ENCODE measurements around the gene ORM1. TPM values are rescaled to one million over a fixed set of nuclear protein-coding genes. Genes with fewer than 3 reads are reported as not detected.

Gene ORM1
- total RNA-seq, 1 donor from 2014 or later, result not detected

- no peak for DNase-seq (ENCODE audit: low read depth in 2 of 2)
Measured at GRCh38 chr9:114342755-114343440, 20.0 kb downstream of the ORM1 start.

- DNase-seq (ENCODE audit: low read depth in 2 of 2), result no peak
Measured at GRCh38 chr9:114343471-114344187, 20.7 kb downstream of the ORM1 start.

GRCh38 chr9:114344188-114344566 lies 21.3 kb downstream of the ORM1 start:
- no peak for DNase-seq (ENCODE audit: low read depth in 2 of 2)

GRCh38 chr9:114344692-114345091 lies 21.8 kb downstream of the ORM1 start:
- DNase-seq (ENCODE audit: low read depth in 2 of 2), result no peak

- DNase-seq (ENCODE audit: low read depth in 2 of 2), result no peak
Measured at GRCh38 chr9:114345493-114346065, 22.7 kb downstream of the ORM1 start.

- no peak for DNase-seq (ENCODE audit: low read depth in 2 of 2)
Measured at GRCh38 chr9:114346146-114346545, 23.2 kb downstream of the ORM1 start.

GRCh38 chr9:114347675-114348074 lies 24.8 kb downstream of the ORM1 start:
- no peak for DNase-seq (ENCODE audit: low read depth in 2 of 2)

- no peak for DNase-seq (ENCODE audit: low read depth in 2 of 2)
Measured at GRCh38 chr9:114348261-114348905, 25.5 kb downstream of the ORM1 start.

GRCh38 chr9:114348906-114349482 lies 26.1 kb downstream of the ORM1 start:
- DNase-seq (ENCODE audit: low read depth in 2 of 2), result peak in 1 of 2 donors; percentile 94

GRCh38 chr9:114349713-114350480 lies 27.0 kb downstream of the ORM1 start:
- no peak for DNase-seq (ENCODE audit: low read depth in 2 of 2)

GRCh38 chr9:114350636-114351401 lies 27.9 kb downstream of the ORM1 start:
- DNase-seq (ENCODE audit: low read depth in 2 of 2), result no peak

GRCh38 chr9:114351932-114352331 lies 29.0 kb downstream of the ORM1 start:
- no peak for DNase-seq (ENCODE audit: low read depth in 2 of 2)

- DNase-seq (ENCODE audit: low read depth in 2 of 2), result no peak
Measured at GRCh38 chr9:114355821-114356220, 32.9 kb downstream of the ORM1 start.

- no peak for DNase-seq (ENCODE audit: low read depth in 2 of 2)
Measured at GRCh38 chr9:114356792-114357191, 33.9 kb downstream of the ORM1 start.

- no peak for DNase-seq (ENCODE audit: low read depth in 2 of 2)
Measured at GRCh38 chr9:114357360-114357759, 34.5 kb downstream of the ORM1 start.

- no peak for DNase-seq (ENCODE audit: low read depth in 2 of 2)
Measured at GRCh38 chr9:114357911-114358328, 35.0 kb downstream of the ORM1 start.

GRCh38 chr9:114359801-114360200 lies 36.9 kb downstream of the ORM1 start:
- no peak for DNase-seq (ENCODE audit: low read depth in 2 of 2)

GRCh38 chr9:114361542-114361941 lies 38.6 kb downstream of the ORM1 start:
- no peak for DNase-seq (ENCODE audit: low read depth in 2 of 2)

- DNase-seq (ENCODE audit: low read depth in 2 of 2), result no peak
Measured at GRCh38 chr9:114362394-114362793, 39.5 kb downstream of the ORM1 start.

- no peak for DNase-seq (ENCODE audit: low read depth in 2 of 2)
Measured at GRCh38 chr9:114363424-114363823, 40.5 kb downstream of the ORM1 start.

Measured in lung microvascular endothelial cell (primary cell).